GM10266 (cell line): Measurements from ENCODE around the gene POFUT2.

ENCODE experiments used
- DNase-seq: peaks from one replicate; pipeline ENCODE4 v3.0.0; 2012; ENCODE audit errors: extremely low spot score
- CTCF ChIP-seq: IDR thresholded peaks from 2 replicates; pipeline ENCODE4 v1.5.1; 2012; ENCODE audit warnings: mild to moderate bottlenecking, low read depth; ENCODE audit not compliant: control insufficient read depth, insufficient read depth; ENCODE audit errors: missing control alignments

The POFUT2 gene

GRCh38 chr21:45276596-45276995 is 11.1 kb downstream of the POFUT2 start:
- no peak for DNase-seq
- TF ChIP-seq CTCF = no peak

- no peak for TF ChIP-seq CTCF
- no peak for DNase-seq
Observed at GRCh38 chr21:45270306-45270821, 17.3 kb downstream of the POFUT2 start.

- no peak for TF ChIP-seq CTCF
- DNase-seq = no peak
Observed at GRCh38 chr21:45269861-45270260, 17.8 kb downstream of the POFUT2 start.

- no peak for TF ChIP-seq CTCF
- no peak for DNase-seq
Observed at GRCh38 chr21:45267390-45267760, 20.3 kb downstream of the POFUT2 start.

- TF ChIP-seq CTCF = no peak
Observed at GRCh38 chr21:45266518-45267389, 20.9 kb downstream of the POFUT2 start.

GRCh38 chr21:45265721-45266517 is 21.8 kb downstream of the POFUT2 start:
- no peak for TF ChIP-seq CTCF
- DNase-seq = no peak

More at GRCh38 chr21:45266518-45267389, 20.9 kb downstream of the POFUT2 start:
- DNase-seq = no peak
